GM23248 (cell line): Measurements from ENCODE around the gene TSPAN7.

Experiments
- EZH2 ChIP-seq: fragments of 200-600 bp; sonication (generic); IDR thresholded peaks from 2 replicates; pipeline ENCODE4 v1.6.1; 2018; ENCODE audit warnings: antibody characterized with exemption, mild to moderate bottlenecking; ENCODE audit not compliant: insufficient read depth, poor library complexity, severe bottlenecking
- EZH2phosphoT487 ChIP-seq: fragments of 200-600 bp; sonication (generic); IDR thresholded peaks from 2 replicates; pipeline ENCODE4 v1.6.1; 2018; ENCODE audit warnings: antibody characterized with exemption, moderate library complexity, mild to moderate bottlenecking, low read depth; ENCODE audit not compliant: insufficient read depth

DNA sequence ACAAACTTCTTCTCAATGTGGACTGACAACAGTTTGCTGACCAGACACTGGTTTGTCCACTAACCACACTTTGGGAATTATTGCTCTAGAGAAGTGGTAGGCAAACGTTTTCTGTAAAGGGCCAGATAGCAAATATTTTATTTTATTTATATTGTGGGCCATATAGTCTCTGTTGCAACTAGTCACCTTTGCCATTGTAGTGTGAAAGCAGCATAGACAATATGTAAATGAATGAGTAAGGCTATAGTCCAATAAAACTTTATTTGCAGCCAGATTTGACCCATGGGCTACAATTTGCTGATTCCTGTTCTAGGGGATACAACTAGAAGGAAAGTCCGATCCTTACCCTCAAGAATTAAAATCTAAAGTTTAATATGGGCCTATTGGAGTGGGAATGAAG lies 14.5 kb downstream of the TSPAN7 start:
- no peak for TF ChIP-seq EZH2phosphoT487
- no peak for TF ChIP-seq EZH2
